Tibial nerve (tissue), 3 donors: ENCODE results near the gene KRT13.

ENCODE experiments used
- POLR2A ChIP-seq, 2 donors: fragments of 450-650 bp; IDR thresholded peaks; one replicate each; pipeline ENCODE4 v1.6.1; 2017; ENCODE audit warnings: antibody characterized with exemption in 2 of 2, mild to moderate bottlenecking in 2 of 2, moderate library complexity in 2 of 2
- TF ChIP-seq, protein P1 (sequence below), 5 experiments: fragments of 200-600 bp in 3 of 5; fragments of 450-650 bp in 2 of 5; sonication (generic) in 3 of 5; IDR thresholded peaks; one replicate each; pipeline ENCODE4 v1.5.1; 2016 to 2019; ENCODE audit warnings: antibody characterized with exemption in 5 of 5, mild to moderate bottlenecking in 3 of 5, moderate library complexity in 2 of 5

DNA sequence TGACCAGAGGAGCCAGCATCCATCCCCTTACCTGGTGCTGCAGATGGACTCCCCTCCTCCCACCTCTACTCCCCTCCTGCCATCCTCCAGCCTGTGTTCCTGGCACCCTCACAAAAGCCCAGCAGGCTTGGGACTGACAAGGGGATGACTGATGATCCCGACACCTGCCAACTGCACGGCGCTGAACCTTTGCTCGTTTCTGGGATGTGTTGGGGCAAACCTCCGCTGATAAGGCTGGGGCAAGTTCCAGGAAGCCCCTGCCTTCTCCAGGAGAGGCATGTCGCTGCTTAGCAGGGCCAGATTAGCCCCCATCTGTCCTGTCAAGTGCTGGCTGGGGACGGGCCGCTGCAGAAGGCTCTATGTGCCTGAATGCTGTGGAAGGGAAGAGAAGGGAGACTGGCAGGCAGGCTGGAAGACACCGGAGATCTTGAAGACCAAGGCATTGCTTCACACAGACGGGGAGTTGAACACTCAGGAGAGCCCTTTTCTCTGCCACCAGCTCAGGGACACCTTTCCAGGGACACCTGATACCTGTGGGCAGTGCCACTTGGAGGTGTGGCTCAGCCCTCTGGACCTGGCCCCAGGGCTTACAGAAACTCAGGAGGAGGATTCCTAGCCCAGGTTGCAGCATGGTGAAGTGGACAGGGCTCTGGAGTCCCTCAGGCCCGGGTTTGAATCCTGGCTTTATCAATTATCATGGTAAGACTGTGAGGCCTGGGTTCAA lies 14.3 kb upstream of the KRT13 start:
- TF ChIP-seq, protein P1, sequence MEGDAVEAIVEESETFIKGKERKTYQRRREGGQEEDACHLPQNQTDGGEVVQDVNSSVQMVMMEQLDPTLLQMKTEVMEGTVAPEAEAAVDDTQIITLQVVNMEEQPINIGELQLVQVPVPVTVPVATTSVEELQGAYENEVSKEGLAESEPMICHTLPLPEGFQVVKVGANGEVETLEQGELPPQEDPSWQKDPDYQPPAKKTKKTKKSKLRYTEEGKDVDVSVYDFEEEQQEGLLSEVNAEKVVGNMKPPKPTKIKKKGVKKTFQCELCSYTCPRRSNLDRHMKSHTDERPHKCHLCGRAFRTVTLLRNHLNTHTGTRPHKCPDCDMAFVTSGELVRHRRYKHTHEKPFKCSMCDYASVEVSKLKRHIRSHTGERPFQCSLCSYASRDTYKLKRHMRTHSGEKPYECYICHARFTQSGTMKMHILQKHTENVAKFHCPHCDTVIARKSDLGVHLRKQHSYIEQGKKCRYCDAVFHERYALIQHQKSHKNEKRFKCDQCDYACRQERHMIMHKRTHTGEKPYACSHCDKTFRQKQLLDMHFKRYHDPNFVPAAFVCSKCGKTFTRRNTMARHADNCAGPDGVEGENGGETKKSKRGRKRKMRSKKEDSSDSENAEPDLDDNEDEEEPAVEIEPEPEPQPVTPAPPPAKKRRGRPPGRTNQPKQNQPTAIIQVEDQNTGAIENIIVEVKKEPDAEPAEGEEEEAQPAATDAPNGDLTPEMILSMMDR (IDR thresholded peaks at IDR 0.05): no peak
- TF ChIP-seq POLR2A (IDR thresholded peaks at IDR 0.05): no peak
